Measurements from ENCODE around the gene GJB6.

Gene GJB6

GRCh38 chr13:20185366-20186056 lies 46.6 kb downstream of the GJB6 start:
- DNase-seq: no peak

- DNase-seq: peak; percentile 30 to 90
Measured at GRCh38 chr13:20182231-20182846, 49.8 kb downstream of the GJB6 start.

- DNase-seq: no peak
Measured at GRCh38 chr13:20181188-20181587, 50.9 kb downstream of the GJB6 start.

GRCh38 chr13:20178156-20178555 lies 54.0 kb downstream of the GJB6 start:
- DNase-seq: no peak

- DNase-seq: no peak
Measured at GRCh38 chr13:20177049-20177831, 54.9 kb downstream of the GJB6 start.

GRCh38 chr13:20175907-20176652 lies 56.0 kb downstream of the GJB6 start:
- DNase-seq: no peak

- DNase-seq: no peak
Measured at GRCh38 chr13:20175406-20175794, 56.7 kb downstream of the GJB6 start.

GRCh38 chr13:20174656-20175405 lies 57.3 kb downstream of the GJB6 start:
- peak in 1 of 2 experiments; percentile 5 for DNase-seq

- DNase-seq: no peak
Measured at GRCh38 chr13:20173116-20173746, 58.9 kb downstream of the GJB6 start.

All from NCI-H526 (cell line).